LNCAP (cell line): ENCODE results near the gene KRT28.

ENCODE experiments used
- CTCF ChIP-seq: fragments of 450-650 bp; IDR thresholded peaks from 2 replicates; pipeline ENCODE4 v1.5.1; 2017; ENCODE audit warnings: mild to moderate bottlenecking

The KRT28 gene

GRCh38 chr17:40824015-40824832 lies 24.5 kb upstream of the KRT28 start:
- no peak for TF ChIP-seq CTCF

GRCh38 chr17:40822132-40822812 lies 22.5 kb upstream of the KRT28 start, which contains the start of gene KRT10:
KRT10 (minus strand) TSS chr17:40822614; CDS start chr17:40822585, 29 bp downstream.
- TF ChIP-seq CTCF = no peak

GRCh38 chr17:40821536-40821935 lies 21.8 kb upstream of the KRT28 start:
- no peak for TF ChIP-seq CTCF

GRCh38 chr17:40820228-40820838 lies 20.6 kb upstream of the KRT28 start:
- TF ChIP-seq CTCF = no peak

GRCh38 chr17:40819528-40820125 lies 19.9 kb upstream of the KRT28 start:
- no peak for TF ChIP-seq CTCF

GRCh38 chr17:40818733-40819527 lies 19.2 kb upstream of the KRT28 start:
- no peak for TF ChIP-seq CTCF

- no peak for TF ChIP-seq CTCF
These were observed 18.6 kb upstream of the KRT28 start for GRCh38 chr17:40818343-40818732.
